ENCODE data around the gene ARHGAP4.

The ARHGAP4 gene

GRCh38 chrX:153905481-153906095 is 20.5 kb downstream of the ARHGAP4 start:
- no peak overlapping the region for H3K27ac ChIP-seq (ENCODE audit: low read depth, low read length)
- H3K36me3 ChIP-seq (ENCODE audit: control insufficient read depth in 1 of 2, insufficient read depth in 2 of 2, low read length in 2 of 2): no peaks in the 10 kb centered on the region
- H3K4me3 ChIP-seq (ENCODE audit: low read depth in 1 of 2, low read length in 2 of 2): no peak overlapping the region
- H3K4me1 ChIP-seq (ENCODE audit: control insufficient read depth in 1 of 2, insufficient read depth in 2 of 2, low read length in 2 of 2): peaks cover 3 to 5% of the 10 kb centered on the region in 2 donors
- no peaks in the 10 kb centered on the region for H3K9me3 ChIP-seq (ENCODE audit: control insufficient read depth in 1 of 2, low read length in 2 of 2)
- no peaks in the 10 kb centered on the region for H3K27me3 ChIP-seq (ENCODE audit: control insufficient read depth in 1 of 2, insufficient read depth in 2 of 2, low read length in 2 of 2)
- H3K9ac ChIP-seq (ENCODE audit: low read depth in 1 of 2, low read length in 2 of 2): no peak overlapping the region

- Histone ChIP-seq H3K4me1 (ENCODE audit: control insufficient read depth in 1 of 2, insufficient read depth in 2 of 2, low read length in 2 of 2) (peaks cover 3 to 5% of the 10 kb centered on the region in 2 donors), H3K27me3 (ENCODE audit: control insufficient read depth in 1 of 2, insufficient read depth in 2 of 2, low read length in 2 of 2) (no peaks in the 10 kb centered on the region), H3K27ac (ENCODE audit: low read depth, low read length) (no peak within 1 kb of the TSS), H3K9ac (ENCODE audit: low read depth in 1 of 2, low read length in 2 of 2) (no peak within 1 kb of the TSS), H3K36me3 (ENCODE audit: control insufficient read depth in 1 of 2, insufficient read depth in 2 of 2, low read length in 2 of 2) (no peaks in the 10 kb centered on the region), H3K9me3 (ENCODE audit: control insufficient read depth in 1 of 2, low read length in 2 of 2) (no peaks in the 10 kb centered on the region), H3K4me3 (ENCODE audit: low read depth in 1 of 2, low read length in 2 of 2) (no peak within 1 kb of the TSS)
Measured at GRCh38 chrX:153903991-153904957, 21.8 kb downstream of the ARHGAP4 start, which contains the start of gene AVPR2. AVPR2 (plus strand) TSS chrX:153904673; CDS start chrX:153905146, 473 bp downstream.

DNA sequence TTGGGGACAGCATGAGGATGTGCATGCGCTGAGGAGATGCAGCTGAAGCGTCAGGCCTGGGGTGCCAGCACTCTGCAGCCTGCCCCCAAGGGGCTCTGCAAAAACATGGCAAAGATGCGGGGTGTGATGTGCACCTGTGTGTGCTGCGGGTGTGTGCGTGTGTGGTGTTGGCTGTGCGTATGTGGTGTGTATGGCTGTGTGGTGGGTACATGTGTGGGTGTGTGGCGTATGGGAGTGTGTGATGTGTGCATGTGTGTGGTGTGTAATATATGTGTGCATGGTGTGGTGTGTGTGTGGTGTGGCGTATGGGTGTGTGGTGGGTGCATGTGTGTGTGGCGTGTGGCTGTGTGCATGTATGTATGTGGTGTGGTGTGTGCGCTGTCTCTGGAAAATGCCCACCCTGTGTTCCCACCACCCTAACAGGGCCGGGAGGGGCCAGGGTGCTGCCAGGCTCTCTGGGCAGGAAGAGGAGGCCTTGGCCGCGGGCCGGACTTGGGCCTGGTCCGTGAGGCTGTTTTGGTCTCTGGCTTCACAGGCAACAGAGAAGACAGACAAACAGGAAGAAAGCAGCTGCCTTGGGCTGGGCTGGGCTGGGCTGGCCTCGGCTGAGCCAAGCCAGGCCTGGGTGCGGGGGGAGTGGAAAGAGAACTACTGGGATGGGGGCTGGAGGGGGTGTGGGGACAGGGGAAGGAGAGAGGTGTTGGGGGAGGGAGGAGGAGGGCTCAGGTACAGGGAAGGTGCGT is 22.7 kb downstream of the ARHGAP4 start:
- Histone ChIP-seq H3K9me3 (ENCODE audit: control insufficient read depth in 1 of 2, low read length in 2 of 2) (no peaks in the 10 kb centered on the region), H3K4me1 (ENCODE audit: control insufficient read depth in 1 of 2, insufficient read depth in 2 of 2, low read length in 2 of 2) (peaks cover 3 to 5% of the 10 kb centered on the region in 2 donors), H3K27ac (ENCODE audit: low read depth, low read length) (no peak overlapping the region), H3K36me3 (ENCODE audit: control insufficient read depth in 1 of 2, insufficient read depth in 2 of 2, low read length in 2 of 2) (no peaks in the 10 kb centered on the region), H3K27me3 (ENCODE audit: control insufficient read depth in 1 of 2, insufficient read depth in 2 of 2, low read length in 2 of 2) (no peaks in the 10 kb centered on the region), H3K9ac (ENCODE audit: low read depth in 1 of 2, low read length in 2 of 2) (no peak overlapping the region), H3K4me3 (ENCODE audit: low read depth in 1 of 2, low read length in 2 of 2) (no peak overlapping the region)

DNA sequence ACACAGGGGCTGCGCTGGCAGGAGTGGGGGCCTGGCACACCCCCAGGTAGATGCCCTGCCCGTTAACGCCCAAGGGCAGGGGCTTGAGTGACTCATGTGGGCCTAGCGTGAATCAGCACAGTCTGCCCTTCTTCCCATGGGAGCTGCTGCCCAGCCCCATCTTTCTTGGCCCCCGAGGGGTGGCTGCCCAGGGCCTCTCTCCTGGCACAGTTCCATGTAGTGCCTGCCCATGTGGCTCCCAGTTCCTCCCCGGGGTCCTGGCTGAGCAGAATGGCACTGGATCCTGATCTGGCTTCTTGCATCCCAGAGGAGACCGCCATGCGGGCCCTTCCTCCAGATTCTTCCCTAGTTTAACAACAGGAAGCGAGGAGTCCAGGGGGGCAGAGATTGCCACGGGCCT is 23.7 kb downstream of the ARHGAP4 start:
- no peak overlapping the region for H3K9ac ChIP-seq (ENCODE audit: low read depth in 1 of 2, low read length in 2 of 2)
- H3K9me3 ChIP-seq (ENCODE audit: control insufficient read depth in 1 of 2, low read length in 2 of 2): no peaks in the 10 kb centered on the region
- H3K27ac ChIP-seq (ENCODE audit: low read depth, low read length): no peak overlapping the region
- H3K4me3 ChIP-seq (ENCODE audit: low read depth in 1 of 2, low read length in 2 of 2): no peak overlapping the region
- no peaks in the 10 kb centered on the region for H3K27me3 ChIP-seq (ENCODE audit: control insufficient read depth in 1 of 2, insufficient read depth in 2 of 2, low read length in 2 of 2)
- H3K36me3 ChIP-seq (ENCODE audit: control insufficient read depth in 1 of 2, insufficient read depth in 2 of 2, low read length in 2 of 2): no peaks in the 10 kb centered on the region
- H3K4me1 ChIP-seq (ENCODE audit: control insufficient read depth in 1 of 2, insufficient read depth in 2 of 2, low read length in 2 of 2): peaks cover 3 to 5% of the 10 kb centered on the region in 2 donors

DNA sequence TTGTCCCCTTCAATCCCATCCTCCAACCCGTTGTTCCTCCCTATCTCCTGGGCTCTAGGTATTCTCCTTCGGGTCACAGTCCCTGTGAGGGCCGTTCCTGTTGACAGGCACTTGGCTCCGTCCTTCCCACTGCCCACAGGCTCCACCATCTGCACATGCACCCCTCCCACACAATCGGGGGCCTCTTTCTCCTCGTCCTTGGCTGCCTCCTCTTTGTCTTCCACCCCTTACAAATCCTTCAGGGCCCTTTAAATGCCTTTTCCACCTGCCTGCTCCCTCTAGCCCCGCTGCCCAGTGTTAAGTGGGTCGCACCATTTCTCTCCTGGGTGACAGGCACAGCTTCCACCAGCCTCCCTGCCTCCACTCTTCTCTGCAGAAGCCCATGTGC is 24.3 kb downstream of the ARHGAP4 start:
- no peaks in the 10 kb centered on the region for H3K9me3 ChIP-seq (ENCODE audit: control insufficient read depth in 1 of 2, low read length in 2 of 2)
- no peaks in the 10 kb centered on the region for H3K36me3 ChIP-seq (ENCODE audit: control insufficient read depth in 1 of 2, insufficient read depth in 2 of 2, low read length in 2 of 2)
- H3K4me1 ChIP-seq (ENCODE audit: control insufficient read depth in 1 of 2, insufficient read depth in 2 of 2, low read length in 2 of 2): peaks cover 3 to 5% of the 10 kb centered on the region in 2 donors
- no peak overlapping the region for H3K27ac ChIP-seq (ENCODE audit: low read depth, low read length)
- no peak overlapping the region for H3K4me3 ChIP-seq (ENCODE audit: low read depth in 1 of 2, low read length in 2 of 2)
- H3K27me3 ChIP-seq (ENCODE audit: control insufficient read depth in 1 of 2, insufficient read depth in 2 of 2, low read length in 2 of 2): no peaks in the 10 kb centered on the region
- no peak overlapping the region for H3K9ac ChIP-seq (ENCODE audit: low read depth in 1 of 2, low read length in 2 of 2)

DNA sequence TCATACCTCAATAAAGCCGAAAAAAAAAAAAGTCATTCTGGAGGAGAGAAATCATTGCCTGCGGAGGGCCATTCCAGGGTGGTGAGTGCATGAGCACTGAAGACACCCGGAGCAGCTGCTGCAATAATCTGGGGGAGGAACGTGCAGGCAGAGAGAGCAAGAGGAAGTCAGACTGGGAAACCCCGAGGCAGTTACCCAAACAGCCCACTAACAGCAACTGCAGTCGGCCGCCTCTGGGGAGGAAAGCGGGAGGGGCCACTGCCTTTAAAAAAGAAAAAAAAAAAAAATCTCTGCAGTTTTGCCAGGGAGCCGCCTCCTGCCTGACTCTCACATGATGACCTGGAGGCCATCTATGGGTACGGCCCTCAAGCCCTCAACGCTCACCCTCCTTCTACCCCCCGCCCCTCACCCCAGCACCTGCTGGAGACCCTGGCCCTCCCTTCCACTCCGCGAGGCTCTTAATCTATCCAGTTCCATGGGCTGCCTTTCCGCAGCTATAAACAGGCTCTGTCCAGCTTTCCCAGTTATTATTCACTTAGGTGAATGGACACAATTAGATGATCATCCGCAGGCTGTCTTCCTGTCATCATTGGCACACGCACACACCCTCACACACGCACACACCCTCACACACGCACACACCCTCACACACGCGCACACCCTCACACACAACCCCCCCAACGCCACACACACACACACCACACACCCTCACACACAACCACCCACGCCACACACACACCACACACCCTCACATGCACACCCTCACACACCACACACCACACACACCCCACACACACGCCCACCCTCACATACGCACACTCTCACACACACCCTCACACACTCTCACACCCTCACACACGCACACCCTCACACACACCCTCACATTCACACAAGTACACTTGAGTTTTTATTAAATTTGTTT is 25.0 kb downstream of the ARHGAP4 start:
- H3K4me3 ChIP-seq (ENCODE audit: low read depth in 1 of 2, low read length in 2 of 2): no peak overlapping the region
- H3K4me1 ChIP-seq (ENCODE audit: control insufficient read depth in 1 of 2, insufficient read depth in 2 of 2, low read length in 2 of 2): peaks cover 3 to 5% of the 10 kb centered on the region in 2 donors
- no peaks in the 10 kb centered on the region for H3K27me3 ChIP-seq (ENCODE audit: control insufficient read depth in 1 of 2, insufficient read depth in 2 of 2, low read length in 2 of 2)
- H3K36me3 ChIP-seq (ENCODE audit: control insufficient read depth in 1 of 2, insufficient read depth in 2 of 2, low read length in 2 of 2): no peaks in the 10 kb centered on the region
- H3K9me3 ChIP-seq (ENCODE audit: control insufficient read depth in 1 of 2, low read length in 2 of 2): no peaks in the 10 kb centered on the region
- no peak overlapping the region for H3K27ac ChIP-seq (ENCODE audit: low read depth, low read length)
- no peak overlapping the region for H3K9ac ChIP-seq (ENCODE audit: low read depth in 1 of 2, low read length in 2 of 2)

- Histone ChIP-seq H3K4me3 (ENCODE audit: low read depth in 1 of 2, low read length in 2 of 2) (no peak overlapping the region), H3K9me3 (ENCODE audit: control insufficient read depth in 1 of 2, low read length in 2 of 2) (no peaks in the 10 kb centered on the region), H3K4me1 (ENCODE audit: control insufficient read depth in 1 of 2, insufficient read depth in 2 of 2, low read length in 2 of 2) (no peaks in the 10 kb centered on the region), H3K27ac (ENCODE audit: low read depth, low read length) (no peak overlapping the region), H3K27me3 (ENCODE audit: control insufficient read depth in 1 of 2, insufficient read depth in 2 of 2, low read length in 2 of 2) (no peaks in the 10 kb centered on the region), H3K9ac (ENCODE audit: low read depth in 1 of 2, low read length in 2 of 2) (no peak overlapping the region), H3K36me3 (ENCODE audit: control insufficient read depth in 1 of 2, insufficient read depth in 2 of 2, low read length in 2 of 2) (no peaks in the 10 kb centered on the region)
Measured at GRCh38 chrX:153897899-153898298, 28.2 kb downstream of the ARHGAP4 start.

- H3K27me3 ChIP-seq (ENCODE audit: control insufficient read depth in 1 of 2, insufficient read depth in 2 of 2, low read length in 2 of 2): peaks cover 11 to 20% of the 10 kb centered on the region in 2 donors
- no peaks in the 10 kb centered on the region for H3K36me3 ChIP-seq (ENCODE audit: control insufficient read depth in 1 of 2, insufficient read depth in 2 of 2, low read length in 2 of 2)
- H3K27ac ChIP-seq (ENCODE audit: low read depth, low read length): no peak overlapping the region
- no peak overlapping the region for H3K4me3 ChIP-seq (ENCODE audit: low read depth in 1 of 2, low read length in 2 of 2)
- no peak overlapping the region for H3K9ac ChIP-seq (ENCODE audit: low read depth in 1 of 2, low read length in 2 of 2)
- H3K4me1 ChIP-seq (ENCODE audit: control insufficient read depth in 1 of 2, insufficient read depth in 2 of 2, low read length in 2 of 2): peaks cover 0 to 4% of the 10 kb centered on the region in 2 donors
- no peaks in the 10 kb centered on the region for H3K9me3 ChIP-seq (ENCODE audit: control insufficient read depth in 1 of 2, low read length in 2 of 2)
Measured at GRCh38 chrX:153889123-153889522, 36.9 kb downstream of the ARHGAP4 start.

- no peak overlapping the region for H3K9ac ChIP-seq (ENCODE audit: low read depth in 1 of 2, low read length in 2 of 2)
- H3K4me1 ChIP-seq (ENCODE audit: control insufficient read depth in 1 of 2, insufficient read depth in 2 of 2, low read length in 2 of 2): peaks cover 0 to 4% of the 10 kb centered on the region in 2 donors
- no peak overlapping the region for H3K4me3 ChIP-seq (ENCODE audit: low read depth in 1 of 2, low read length in 2 of 2)
- no peaks in the 10 kb centered on the region for H3K36me3 ChIP-seq (ENCODE audit: control insufficient read depth in 1 of 2, insufficient read depth in 2 of 2, low read length in 2 of 2)
- H3K27ac ChIP-seq (ENCODE audit: low read depth, low read length): no peak overlapping the region
- H3K27me3 ChIP-seq (ENCODE audit: control insufficient read depth in 1 of 2, insufficient read depth in 2 of 2, low read length in 2 of 2): peaks cover 15 to 25% of the 10 kb centered on the region in 2 donors
- H3K9me3 ChIP-seq (ENCODE audit: control insufficient read depth in 1 of 2, low read length in 2 of 2): no peaks in the 10 kb centered on the region
Measured at GRCh38 chrX:153888344-153888743, 37.7 kb downstream of the ARHGAP4 start.
